ENCODE results near the gene ABCF2.

- no peak for TF ChIP-seq GATA2 (IDR thresholded peaks at IDR 0.05; ENCODE audit: low read depth, low read length)
- no peak for TF ChIP-seq GATA3 (IDR thresholded peaks at IDR 0.05; ENCODE audit: low read depth, low read length)
These were observed 22.2 kb upstream of the ABCF2 start for GRCh38 chr7:151249034-151249731.

All from SH-SY5Y (cell line).